Measurements from ENCODE around the gene ATP8B1. TPM values are rescaled to one million over a fixed set of nuclear protein-coding genes. Genes with fewer than 3 reads are reported as not detected.

Gene ATP8B1
- total RNA-seq, 1 donor from 2014 or later, result 0.15 TPM

GRCh38 chr18:57651914-57652313 is 151.2 kb downstream of the ATP8B1 start:
- peaks cover 4% of the 10 kb centered on the region for H3K9me3 ChIP-seq (ENCODE audit: low read depth)
- Mint-ChIP-seq H3K4me1 (no peaks in the 10 kb centered on the region), H3K36me3 (no peaks in the 10 kb centered on the region), H3K27ac (no peak overlapping the region), H3K9me3 (peaks cover 13% of the 10 kb centered on the region), H3K4me3 (no peak overlapping the region), H3K27me3 (ENCODE audit: insufficient read depth, low read depth) (no peaks in the 10 kb centered on the region)
- no peaks in the 10 kb centered on the region for H3K36me3 ChIP-seq
- H3K79me2 ChIP-seq (ENCODE audit: low read depth), result no peaks in the 10 kb centered on the region
- no peak overlapping the region for H3K4me2 ChIP-seq
- H3K4me3 ChIP-seq, result no peak overlapping the region
- H3K4me1 ChIP-seq, result no peaks in the 10 kb centered on the region
- no peaks in the 10 kb centered on the region for H3K27me3 ChIP-seq
- H3F3A ChIP-seq (ENCODE audit: low read depth), result no peaks in the 10 kb centered on the region
- H4K20me1 ChIP-seq (ENCODE audit: low read depth), result no peaks in the 10 kb centered on the region
- no peak overlapping the region for H3K27ac ChIP-seq
- H3K9ac ChIP-seq, result no peak overlapping the region
- no peak for DNase-seq (ENCODE audit: low spot score)
- H2AFZ ChIP-seq (replicated peaks), result no peak overlapping the region
- TF ChIP-seq EZH2phosphoT487 (IDR thresholded peaks at IDR 0.05), result no peak
- TF ChIP-seq EZH2 (IDR thresholded peaks at IDR 0.05), result no peak
- TF ChIP-seq CTCF (IDR thresholded peaks at IDR 0.05), result no peak

GRCh38 chr18:57649556-57650500 is 153.3 kb downstream of the ATP8B1 start:
- H3K4me2 ChIP-seq, result no peak overlapping the region
- no peaks in the 10 kb centered on the region for H3K27me3 ChIP-seq
- Mint-ChIP-seq H3K9me3 (peaks cover 3% of the 10 kb centered on the region), H3K27ac (no peak overlapping the region), H3K27me3 (ENCODE audit: insufficient read depth, low read depth) (no peaks in the 10 kb centered on the region), H3K4me1 (no peaks in the 10 kb centered on the region), H3K4me3 (no peak overlapping the region), H3K36me3 (no peaks in the 10 kb centered on the region)
- H3K4me3 ChIP-seq, result no peak overlapping the region
- H3K27ac ChIP-seq, result no peak overlapping the region
- no peaks in the 10 kb centered on the region for H4K20me1 ChIP-seq (ENCODE audit: low read depth)
- no peak for TF ChIP-seq EZH2 (IDR thresholded peaks at IDR 0.05)
- TF ChIP-seq CTCF (IDR thresholded peaks at IDR 0.05), result no peak
- TF ChIP-seq EZH2phosphoT487 (IDR thresholded peaks at IDR 0.05), result no peak
- H3K9ac ChIP-seq, result no peak overlapping the region
- no peaks in the 10 kb centered on the region for H3K9me3 ChIP-seq (ENCODE audit: low read depth)
- no peaks in the 10 kb centered on the region for H3K36me3 ChIP-seq
- H3K79me2 ChIP-seq (ENCODE audit: low read depth), result no peaks in the 10 kb centered on the region
- no peaks in the 10 kb centered on the region for H3K4me1 ChIP-seq
- no peak overlapping the region for H2AFZ ChIP-seq (replicated peaks)
- H3F3A ChIP-seq (ENCODE audit: low read depth), result no peaks in the 10 kb centered on the region
- no peak for DNase-seq (ENCODE audit: low spot score)

- no peak overlapping the region for H2AFZ ChIP-seq (replicated peaks)
- H3K9ac ChIP-seq, result no peak overlapping the region
- H4K20me1 ChIP-seq (ENCODE audit: low read depth), result no peaks in the 10 kb centered on the region
- no peaks in the 10 kb centered on the region for H3K36me3 ChIP-seq
- H3K79me2 ChIP-seq (ENCODE audit: low read depth), result no peaks in the 10 kb centered on the region
- no peak overlapping the region for H3K4me2 ChIP-seq
- no peaks in the 10 kb centered on the region for H3K36me3 Mint-ChIP-seq
- TF ChIP-seq EZH2phosphoT487 (IDR thresholded peaks at IDR 0.05), result no peak
- TF ChIP-seq CTCF (IDR thresholded peaks at IDR 0.05), result no peak
- H3K4me1 ChIP-seq, result no peaks in the 10 kb centered on the region
- no peaks in the 10 kb centered on the region for H3K9me3 Mint-ChIP-seq
- no peaks in the 10 kb centered on the region for H3K9me3 ChIP-seq (ENCODE audit: low read depth)
- no peaks in the 10 kb centered on the region for H3K27me3 ChIP-seq
- H3K27ac ChIP-seq, result no peak overlapping the region
- H3K4me3 ChIP-seq, result no peak overlapping the region
- H3F3A ChIP-seq (ENCODE audit: low read depth), result no peaks in the 10 kb centered on the region
- H3K4me1 Mint-ChIP-seq, result no peaks in the 10 kb centered on the region
- no peak for DNase-seq (ENCODE audit: low spot score)
- no peak overlapping the region for H3K27ac Mint-ChIP-seq
- H3K4me3 Mint-ChIP-seq, result no peak overlapping the region
- H3K27me3 Mint-ChIP-seq (ENCODE audit: insufficient read depth, low read depth), result no peaks in the 10 kb centered on the region
These were observed 154.7 kb downstream of the ATP8B1 start for GRCh38 chr18:57648414-57648813.
